ENCODE results near the gene AQP5. TPM values are rescaled to one million over a fixed set of nuclear protein-coding genes. Genes with fewer than 3 reads are reported as not detected.

AQP5 gene
- total and polyA plus RNA-seq, 2 experiments from 2014 or later: not detected

- TF ChIP-seq EZH2 (IDR thresholded peaks at IDR 0.05; ENCODE audit: insufficient read depth, poor library complexity, severe bottlenecking): no peak
- TF ChIP-seq EZH2phosphoT487 (IDR thresholded peaks at IDR 0.05; ENCODE audit: insufficient read depth, low read depth): no peak
- peaks cover 14% of the 10 kb centered on the region for H3K4me1 ChIP-seq (ENCODE audit: insufficient read depth)
- no peak overlapping the region for H3K9ac ChIP-seq
- H3K27ac ChIP-seq: no peak overlapping the region
- no peaks in the 10 kb centered on the region for H3K9me2 ChIP-seq (ENCODE audit: insufficient read depth)
- H3K9me3 ChIP-seq (ENCODE audit: low read depth): no peaks in the 10 kb centered on the region
- no peak overlapping the region for H3K4me2 ChIP-seq (ENCODE audit: unreplicated experiment)
- no peak for DNase-seq
- no peaks in the 10 kb centered on the region for H3K36me3 ChIP-seq (ENCODE audit: low read depth)
- in situ Hi-C loops (cut with MboI): no loop called here
- H3K27me3 ChIP-seq (replicated peaks; ENCODE audit: insufficient read depth): no peaks in the 10 kb centered on the region
- 0 out of 2 replicates have a peak, but pooled peaks cover 6% of the 10 kb centered on the region for H3F3A ChIP-seq (ENCODE audit: insufficient read depth)
- H2AFZ ChIP-seq: no peak overlapping the region
- H3K4me3 ChIP-seq: no peak overlapping the region
- no peaks in the 10 kb centered on the region for H4K20me1 ChIP-seq (ENCODE audit: insufficient read depth)
- H3K79me2 ChIP-seq (ENCODE audit: insufficient read depth): no peaks in the 10 kb centered on the region
- WGBS, 2 experiments (ENCODE audit: low coverage in 1 of 2, low lambda C conversion rate in 2 of 2, missing lambda C conversion rate in 2 of 2): 55% methylated on average over 3 of the region's 3 CpGs; no CpG with 5 or more reads in 1 of the 2 experiments
These were observed 40.4 kb upstream of the AQP5 start for GRCh38 chr12:49921299-49921698.

GRCh38 chr12:49921936-49922335, 39.7 kb upstream of the AQP5 start:
- no peak overlapping the region for H2AFZ ChIP-seq
- no peak overlapping the region for H3K4me3 ChIP-seq
- in situ Hi-C loops (cut with MboI): no loop called here
- H3K27me3 ChIP-seq (replicated peaks; ENCODE audit: insufficient read depth): no peaks in the 10 kb centered on the region
- DNase-seq: no peak
- no peak overlapping the region for H3K27ac ChIP-seq
- 0 out of 2 replicates have a peak, but pooled peaks cover 6% of the 10 kb centered on the region for H3F3A ChIP-seq (ENCODE audit: insufficient read depth)
- H4K20me1 ChIP-seq (ENCODE audit: insufficient read depth): no peaks in the 10 kb centered on the region
- 73 to 75% methylated on average over 6 of the region's 6 CpGs for WGBS, 2 experiments (ENCODE audit: low coverage in 1 of 2, low lambda C conversion rate in 2 of 2, missing lambda C conversion rate in 2 of 2)
- peaks cover 14% of the 10 kb centered on the region for H3K4me1 ChIP-seq (ENCODE audit: insufficient read depth)
- H3K79me2 ChIP-seq (ENCODE audit: insufficient read depth): no peaks in the 10 kb centered on the region
- no peaks in the 10 kb centered on the region for H3K36me3 ChIP-seq (ENCODE audit: low read depth)
- H3K9ac ChIP-seq: no peak overlapping the region
- H3K9me3 ChIP-seq (ENCODE audit: low read depth): no peaks in the 10 kb centered on the region
- no peaks in the 10 kb centered on the region for H3K9me2 ChIP-seq (ENCODE audit: insufficient read depth)
- no peak for TF ChIP-seq EZH2phosphoT487 (IDR thresholded peaks at IDR 0.05; ENCODE audit: insufficient read depth, low read depth)
- no peak for TF ChIP-seq EZH2 (IDR thresholded peaks at IDR 0.05; ENCODE audit: insufficient read depth, poor library complexity, severe bottlenecking)
- H3K4me2 ChIP-seq (ENCODE audit: unreplicated experiment): no peak overlapping the region

GRCh38 chr12:49922349-49923034, 39.2 kb upstream of the AQP5 start:
- Histone ChIP-seq H3K4me1 (ENCODE audit: insufficient read depth) (peaks cover 14% of the 10 kb centered on the region), H2AFZ (no peak overlapping the region), H4K20me1 (ENCODE audit: insufficient read depth) (no peaks in the 10 kb centered on the region), H3K27ac (no peak overlapping the region), H3K36me3 (ENCODE audit: low read depth) (no peaks in the 10 kb centered on the region), H3K27me3 (replicated peaks; ENCODE audit: insufficient read depth) (no peaks in the 10 kb centered on the region), H3K79me2 (ENCODE audit: insufficient read depth) (no peaks in the 10 kb centered on the region), H3K4me3 (no peak overlapping the region), H3F3A (ENCODE audit: insufficient read depth) (0 out of 2 replicates have a peak, but pooled peaks cover 6% of the 10 kb centered on the region), H3K4me2 (ENCODE audit: unreplicated experiment) (no peak overlapping the region), H3K9me3 (ENCODE audit: low read depth) (no peaks in the 10 kb centered on the region), H3K9me2 (ENCODE audit: insufficient read depth) (no peaks in the 10 kb centered on the region), H3K9ac (no peak overlapping the region)
- in situ Hi-C loops (cut with MboI): no loop called here
- no peak for TF ChIP-seq EZH2 (IDR thresholded peaks at IDR 0.05; ENCODE audit: insufficient read depth, poor library complexity, severe bottlenecking)
- TF ChIP-seq EZH2phosphoT487 (IDR thresholded peaks at IDR 0.05; ENCODE audit: insufficient read depth, low read depth): no peak
- DNase-seq: no peak
- WGBS, 2 experiments (ENCODE audit: low coverage in 1 of 2, low lambda C conversion rate in 2 of 2, missing lambda C conversion rate in 2 of 2): 56 to 66% methylated on average over 12 of the region's 12 CpGs

- Histone ChIP-seq H3K27me3 (replicated peaks; ENCODE audit: insufficient read depth) (no peaks in the 10 kb centered on the region), H3K36me3 (ENCODE audit: low read depth) (no peaks in the 10 kb centered on the region), H4K20me1 (ENCODE audit: insufficient read depth) (no peaks in the 10 kb centered on the region), H3K9me3 (ENCODE audit: low read depth) (no peaks in the 10 kb centered on the region), H2AFZ (no peak overlapping the region), H3K9me2 (ENCODE audit: insufficient read depth) (no peaks in the 10 kb centered on the region), H3F3A (ENCODE audit: insufficient read depth) (0 out of 2 replicates have a peak, but pooled peaks cover 6% of the 10 kb centered on the region), H3K4me1 (ENCODE audit: insufficient read depth) (peaks cover 14% of the 10 kb centered on the region), H3K79me2 (ENCODE audit: insufficient read depth) (no peaks in the 10 kb centered on the region), H3K9ac (no peak overlapping the region), H3K4me2 (ENCODE audit: unreplicated experiment) (no peak overlapping the region), H3K4me3 (no peak overlapping the region), H3K27ac (no peak overlapping the region)
- 86 to 87% methylated on average over 6 to 7 of the region's 7 CpGs for WGBS, 2 experiments (ENCODE audit: low coverage in 1 of 2, low lambda C conversion rate in 2 of 2, missing lambda C conversion rate in 2 of 2)
- DNase-seq: no peak
- TF ChIP-seq EZH2 (IDR thresholded peaks at IDR 0.05; ENCODE audit: insufficient read depth, poor library complexity, severe bottlenecking) (no peak), EZH2phosphoT487 (IDR thresholded peaks at IDR 0.05; ENCODE audit: insufficient read depth, low read depth) (no peak)
- in situ Hi-C loops (cut with MboI): no loop called here
These were observed 38.5 kb upstream of the AQP5 start for GRCh38 chr12:49923035-49923644.

All from GM23248 (cell line).